Heart right ventricle (tissue), 16 donors: ENCODE results near the gene HSPA4L. TPM values are rescaled to one million over a fixed set of nuclear protein-coding genes. Genes with fewer than 3 reads are reported as not detected.

Experiments used
- ATAC-seq, 8 donors: fragments of 200-7000 bp; cut with Tn5 transposase; one replicate each; pipeline ENCODE4 v1.9.1; 2020; ENCODE audit warnings: mild to moderate bottlenecking in 8 of 8, moderate library complexity in 8 of 8, moderate number of reproducible peaks in 1 of 8
- DNase-seq, 2 donors: peaks; one replicate each; pipeline ENCODE4 v3.0.0-alpha.2; 2020
- H3K27ac ChIP-seq, 10 donors: fragments of 200-600 bp; sonication (generic) in 2 of 10; one replicate each; pipeline versions ENCODE4 v1.5.0 to v1.8.0; 2020 to 2022; ENCODE audit warnings: mild to moderate bottlenecking in 3 of 10
- H3K27me3 ChIP-seq, 7 donors: fragments of 200-600 bp; one replicate each; pipeline ENCODE4 v1.8.0; 2021 to 2022; ENCODE audit warnings: mild to moderate bottlenecking in 2 of 7
- H3K36me3 ChIP-seq, 9 donors: fragments of 200-600 bp; sonication (generic) in 1 of 9; one replicate each; pipeline versions ENCODE4 v1.5.0 to v1.8.0; 2020 to 2022; ENCODE audit warnings: mild to moderate bottlenecking in 2 of 9
- H3K4me1 ChIP-seq, 9 donors: fragments of 200-600 bp; sonication (generic) in 1 of 9; one replicate each; pipeline versions ENCODE4 v1.5.0 to v1.8.0; 2020 to 2022; ENCODE audit warnings: mild to moderate bottlenecking in 4 of 9
- H3K4me3 ChIP-seq, 10 donors: fragments of 200-600 bp; sonication (generic) in 2 of 10; one replicate each; pipeline versions ENCODE4 v1.5.0 to v1.8.0; 2020 to 2022; ENCODE audit warnings: mild to moderate bottlenecking in 7 of 10, moderate library complexity in 2 of 10
- H3K9me3 ChIP-seq, 11 donors: fragments of 200-600 bp in 10 of 11; sonication (generic) in 2 of 11; one replicate each; pipeline versions ENCODE4 v1.5.0 to v1.8.0; 2013 to 2022; ENCODE audit warnings: mild to moderate bottlenecking in 2 of 11, control low read depth in 1 of 11, moderate library complexity in 1 of 11
- WGBS, 2 donors: extraction: QIAGEN DNeasy Blood & Tissue Kit; methylation state at CpG; one replicate each; pipeline ENCODE4 v1.1.7; 2013; ENCODE audit warnings: inconsistent platforms in 1 of 2; 5-methylcytosine and 5-hydroxymethylcytosine counted together
- intact Hi-C, 10 donors: fragments of 100-400 bp; cut with DNase I; formaldehyde crosslinking; loops; one replicate each; pipeline versions ENCODE4 v1.11.1 to v1.14.2; 2022
- long read RNA-seq, 3 donors: library from polyadenylated mRNA; unstranded; transcript quantifications; one replicate each; pipeline ENCODE4 v2.0.0, GENCODE V29; 2020 to 2021
- polyA plus RNA-seq, 2 donors: library from polyadenylated mRNA; stranded (reverse); fragments of 200-250 nt; gene quantifications; one replicate each; pipeline ENCODE4 v1.2.3, GENCODE V29; 2013
- total RNA-seq, 10 donors: library from RNA; stranded (reverse); fragmentation: NEBNext Ultra II Directional in 3 of 10; extraction: Animal tissue kit (Norgen Biotek cat#: 25700) in 3 of 10; gene quantifications; one replicate each; pipeline versions ENCODE4 v1.2.1 to v1.2.4, GENCODE V29; 2021 to 2023
- TF ChIP-seq, protein P1 (sequence below), 9 donors: fragments of 200-600 bp; sonication (generic) in 2 of 9; IDR thresholded peaks; one replicate each; pipeline versions ENCODE4 v1.5.0 to v1.8.0; 2021 to 2022; ENCODE audit warnings: antibody characterized with exemption in 9 of 9, mild to moderate bottlenecking in 5 of 9, moderate library complexity in 1 of 9
- donor health status: Arrhythmogenic right ventricular cardiomyopathy.
- donor health status: ischemic (EF 13 %, LVEDD 7.1; RV severe dilation, severe dysfunction).
- donor health status: healthy with polysubstance abuse.
- donor health status: DM: no; HTN: yes; CAD: no.
- donor health status: DM: no; HTN: no; CAD: no.
- donor health status: ischemic (EF 25% LVEDD 6.9; RV normal size, moderate dysfunction).
- donor health status: ischemic (EF 25% LVEDD 5.7; RV mildly dilated, moderate dysfunction).
- donor health status: healthy.
- donor health status: DM: yes; HTN: yes; CAD: no.
- donor health status: Ischemic cardiomyopathy.
- donor health status: ischemic (EF 35%, LVEDD 5.7; RV mildly dilated, moderate dysfunction).
- donor health status: nonischemic (EF 11% LVEDD 7.7; RV severe dilation, severe dysfunction).
- donor health status: DM: yes; HTN: yes; CAD: no.
- donor health status: PGD.
- donor health status: ischemic (EF 29% LVEDD 5.4; RV normal size, mild dysfunction).
- donor health status: nonischemic (EF 23%, LVEDD 6.1; RV moderate dilation, normal function).

HSPA4L gene
- 10 to 100 TPM in 6 of 10 donors, 1 to 10 TPM in 4; 2.4 to 21.9 (median 15.6) TPM for total RNA-seq
- polyA plus RNA-seq = 1 to 10 TPM; 1.2 to 1.8 TPM
- long read RNA-seq, donor 1, full-length matches to known transcripts = 8 of 12 reads
- long read RNA-seq, donor 1, partial matches to known transcripts = 3 of 12 reads
- long read RNA-seq, donor 1, other reads (novel, unspliced or antisense) = 1 of 12 reads
- long read RNA-seq, donor 2, full-length matches to known transcripts = 7 of 7 reads
- long read RNA-seq, donor 2, partial matches to known transcripts = 0 of 7 reads
- long read RNA-seq, donor 2, other reads (novel, unspliced or antisense) = 0 of 7 reads
- long read RNA-seq, donor 3, full-length matches to known transcripts = 3 of 6 reads
- long read RNA-seq, donor 3, partial matches to known transcripts = 2 of 6 reads
- long read RNA-seq, donor 3, other reads (novel, unspliced or antisense) = 1 of 6 reads

DNA sequence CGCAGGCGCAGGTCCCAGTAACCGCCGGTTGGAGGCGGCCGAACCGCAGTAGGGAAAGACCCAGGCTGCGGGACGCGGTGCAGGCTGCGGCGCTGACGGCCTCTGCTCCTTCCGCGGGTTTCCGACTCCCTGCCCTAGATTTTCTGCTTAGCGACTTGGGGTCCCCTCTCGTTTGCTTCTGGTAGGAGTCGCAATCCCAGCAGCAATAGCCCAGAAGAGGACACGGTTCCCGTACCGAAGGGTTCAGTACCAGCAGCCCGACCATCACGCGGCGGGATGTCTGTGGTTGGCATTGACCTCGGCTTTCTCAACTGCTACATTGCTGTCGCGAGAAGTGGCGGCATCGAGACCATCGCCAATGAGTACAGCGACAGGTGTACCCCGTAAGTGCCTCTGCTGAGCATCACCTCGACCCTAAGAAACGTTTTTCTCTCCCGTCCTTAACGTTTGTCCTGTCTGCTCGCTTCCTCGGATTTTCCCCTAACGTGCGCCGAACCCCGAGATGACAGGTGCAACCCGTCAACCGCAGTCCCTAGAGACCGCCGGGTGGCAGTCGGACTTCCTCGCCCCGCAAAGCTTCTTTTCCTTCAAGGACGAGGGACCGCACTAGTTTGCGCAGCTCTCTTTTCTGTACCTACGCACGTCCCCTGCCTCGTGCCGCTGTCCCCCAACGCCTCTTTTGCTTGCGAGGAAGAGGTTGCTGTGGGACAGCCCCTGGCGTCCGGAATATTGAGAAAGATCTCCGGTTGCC, at the start of gene HSPA4L:
Gene HSPA4L, plus strand, starts transcription at position 48 of the 751 bp plus-strand sequence. Its CDS starts 229 bp downstream, at position 277.
- peaks cover 0 to 25% (median 10%) of the 10 kb centered on the region in 9 donors for H3K4me1 ChIP-seq
- intact Hi-C loops = loop anchor here in 4 of 10 donors (2.0 to 10.0 kb wide), 5 partner anchors 92 to 185 kb away; partner anchors contain the start of genes ABHD18 (in 4 of the 4), MFSD8 (in 4 of the 4), INTU (in 1 of the 4) and PLK4 (in 1 of the 4)
- no peaks in the 10 kb centered on the region for H3K9me3 ChIP-seq
- DNase-seq = peak; percentile 43 to 67
- TF ChIP-seq, protein P1, sequence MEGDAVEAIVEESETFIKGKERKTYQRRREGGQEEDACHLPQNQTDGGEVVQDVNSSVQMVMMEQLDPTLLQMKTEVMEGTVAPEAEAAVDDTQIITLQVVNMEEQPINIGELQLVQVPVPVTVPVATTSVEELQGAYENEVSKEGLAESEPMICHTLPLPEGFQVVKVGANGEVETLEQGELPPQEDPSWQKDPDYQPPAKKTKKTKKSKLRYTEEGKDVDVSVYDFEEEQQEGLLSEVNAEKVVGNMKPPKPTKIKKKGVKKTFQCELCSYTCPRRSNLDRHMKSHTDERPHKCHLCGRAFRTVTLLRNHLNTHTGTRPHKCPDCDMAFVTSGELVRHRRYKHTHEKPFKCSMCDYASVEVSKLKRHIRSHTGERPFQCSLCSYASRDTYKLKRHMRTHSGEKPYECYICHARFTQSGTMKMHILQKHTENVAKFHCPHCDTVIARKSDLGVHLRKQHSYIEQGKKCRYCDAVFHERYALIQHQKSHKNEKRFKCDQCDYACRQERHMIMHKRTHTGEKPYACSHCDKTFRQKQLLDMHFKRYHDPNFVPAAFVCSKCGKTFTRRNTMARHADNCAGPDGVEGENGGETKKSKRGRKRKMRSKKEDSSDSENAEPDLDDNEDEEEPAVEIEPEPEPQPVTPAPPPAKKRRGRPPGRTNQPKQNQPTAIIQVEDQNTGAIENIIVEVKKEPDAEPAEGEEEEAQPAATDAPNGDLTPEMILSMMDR (IDR thresholded peaks at IDR 0.05) = peak in 6 of 9 donors; percentile 28 to 61 (median 42)
- peak within 1 kb of the TSS; percentile 48 to 91 (median 74) for H3K4me3 ChIP-seq
- 0% methylated on average over 63 of the region's 63 CpGs for WGBS, 2 donors
- H3K27ac ChIP-seq = peak within 1 kb of the TSS; percentile 20 to 85 (median 73)
- peaks cover 0 to 46% (median 0%) of the 10 kb centered on the region in 7 donors for H3K27me3 ChIP-seq
- peak; percentile 28 to 98 (median 84) for ATAC-seq
- H3K36me3 ChIP-seq = no peaks in the 10 kb centered on the region

DNA sequence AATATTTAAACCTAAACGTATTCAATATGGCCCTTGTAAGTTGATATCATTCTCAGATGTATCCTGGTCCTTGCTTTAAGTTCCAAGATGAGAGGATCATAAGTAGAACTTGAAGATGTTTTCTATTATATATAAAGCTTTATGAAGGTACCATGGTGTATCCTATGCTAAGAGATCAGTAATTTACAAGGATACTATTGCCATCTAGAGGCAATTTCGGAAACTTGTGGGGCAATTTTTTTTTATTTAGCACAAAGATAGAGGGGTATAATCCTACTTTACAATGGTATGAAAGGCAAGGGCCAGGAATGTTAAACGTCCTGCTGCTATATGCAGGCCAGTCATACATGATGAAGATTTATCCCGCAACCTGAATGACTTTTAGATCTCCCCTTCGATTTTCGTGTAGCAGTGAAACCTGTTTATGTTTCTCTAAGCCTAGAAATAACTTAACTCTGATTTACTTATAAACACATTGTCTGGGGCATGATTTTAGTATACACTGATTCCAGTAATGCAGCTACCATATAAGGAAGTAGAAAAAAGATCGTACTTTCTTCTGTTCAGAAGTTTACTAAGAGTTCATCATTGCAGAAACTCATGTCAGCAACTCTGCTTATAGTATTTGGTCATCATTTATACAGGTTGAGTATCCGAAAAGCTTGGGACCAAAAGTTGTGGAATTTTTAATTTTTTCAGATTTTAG, 49.3 kb upstream of the HSPA4L start:
- Histone ChIP-seq H3K27me3 (no peaks in the 10 kb centered on the region), H3K4me3 (no peak overlapping the region), H3K36me3 (no peaks in the 10 kb centered on the region), H3K9me3 (no peaks in the 10 kb centered on the region), H3K27ac (no peak overlapping the region), H3K4me1 (no peaks in the 10 kb centered on the region)
- intact Hi-C loops = loop anchor here in 6 of 10 donors (1.0 to 5.0 kb wide), 3 partner anchors 125 to 128 kb away; no protein-coding TSS in a partner anchor
- ATAC-seq = no peak
- DNase-seq = no peak
- WGBS, 2 donors = 24 to 28% methylated on average over 8 of the region's 8 CpGs
- TF ChIP-seq, protein P1 (IDR thresholded peaks at IDR 0.05) = peak in 8 of 9 donors; percentile 34 to 68 (median 58)

DNA sequence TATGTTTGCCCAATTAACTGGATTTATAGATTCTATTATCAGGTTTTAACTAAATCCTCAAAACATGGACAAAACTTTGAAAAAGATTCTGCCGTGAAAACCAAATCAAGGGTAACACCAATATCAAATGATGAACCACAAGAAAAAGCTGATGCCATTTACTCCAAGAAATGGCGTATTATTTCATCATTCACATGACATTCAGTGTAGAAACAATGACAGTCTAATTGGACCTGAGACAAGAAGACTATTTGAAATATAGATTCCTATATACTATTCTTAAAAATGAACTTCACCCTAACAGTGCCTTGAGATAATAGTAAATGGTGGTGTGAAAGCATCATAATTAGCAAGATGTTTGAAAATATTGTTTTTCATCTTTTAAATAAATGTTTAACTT, 47.1 kb upstream of the HSPA4L start:
- no peak for DNase-seq
- no peak for ATAC-seq
- no peaks in the 10 kb centered on the region for H3K36me3 ChIP-seq
- no peaks in the 10 kb centered on the region for H3K9me3 ChIP-seq
- intact Hi-C loops = loop anchor here in 4 of 10 donors (5.0 kb wide), 1 partner anchor 128 kb away; no protein-coding TSS in a partner anchor
- no peak overlapping the region for H3K4me3 ChIP-seq
- no peaks in the 10 kb centered on the region for H3K27me3 ChIP-seq
- TF ChIP-seq, protein P1 (IDR thresholded peaks at IDR 0.05) = no peak
- no peaks in the 10 kb centered on the region for H3K4me1 ChIP-seq
- 90 to 92% methylated on average over 2 of the region's 2 CpGs for WGBS, 2 donors
- no peak overlapping the region for H3K27ac ChIP-seq
